Inflammatory macrophage (primary cell): ENCODE results near the gene FAM107B.
A peak's percentile ranks its signal among the peaks of the same experiment; 100 is the strongest.
"Not testable (repeated sequence)": the region's sequence is repeated elsewhere in the genome, so short reads cannot be mapped to it uniquely, and the experiment has no call there.

Experiments
- DNase-seq, 2 donors: peaks; one replicate each; pipeline ENCODE4 v3.0.0-alpha.2; 2020 to 2022

Gene FAM107B

GRCh38 chr10:14600065-14600464 lies 174.6 kb downstream of the FAM107B start:
- no peak for DNase-seq

- no peak for DNase-seq
Measured at GRCh38 chr10:14598809-14599764, 175.6 kb downstream of the FAM107B start.

GRCh38 chr10:14595526-14596182 lies 179.0 kb downstream of the FAM107B start:
- no peak for DNase-seq

GRCh38 chr10:14594878-14595525 lies 179.7 kb downstream of the FAM107B start:
- DNase-seq = no peak

GRCh38 chr10:14593806-14594205 lies 180.9 kb downstream of the FAM107B start:
- no peak for DNase-seq

- DNase-seq = no peak
Measured at GRCh38 chr10:14592566-14592965, 182.1 kb downstream of the FAM107B start.

GRCh38 chr10:14592026-14592425 lies 182.7 kb downstream of the FAM107B start:
- no peak for DNase-seq

- not testable (repeated sequence) for DNase-seq
Measured at GRCh38 chr10:14588938-14589294, 185.8 kb downstream of the FAM107B start.

- DNase-seq = peak; percentile 74 to 86
Measured at GRCh38 chr10:14588084-14588937, 186.4 kb downstream of the FAM107B start.

- DNase-seq = no peak
Measured at GRCh38 chr10:14587540-14588083, 187.1 kb downstream of the FAM107B start.

- no peak for DNase-seq
Measured at GRCh38 chr10:14586901-14587300, 187.8 kb downstream of the FAM107B start.

- no peak for DNase-seq
Measured at GRCh38 chr10:14585287-14586193, 189.2 kb downstream of the FAM107B start.

GRCh38 chr10:14584661-14585060 lies 190.0 kb downstream of the FAM107B start:
- DNase-seq = no peak

- DNase-seq = no peak
Measured at GRCh38 chr10:14583967-14584366, 190.7 kb downstream of the FAM107B start.

- DNase-seq = no peak
Measured at GRCh38 chr10:14583252-14583651, 191.4 kb downstream of the FAM107B start.

GRCh38 chr10:14581553-14582321 lies 193.0 kb downstream of the FAM107B start:
- DNase-seq = no peak

GRCh38 chr10:14580671-14581332 lies 193.9 kb downstream of the FAM107B start:
- DNase-seq = no peak

GRCh38 chr10:14579405-14579804 lies 195.3 kb downstream of the FAM107B start:
- peak; percentile 63 to 87 for DNase-seq
